Rectal smooth muscle tissue (tissue), 1 donor: ENCODE measurements around the gene CELA2A.
"Not testable (repeated sequence)": the region's sequence is repeated elsewhere in the genome, so short reads cannot be mapped to it uniquely, and the experiment has no call there.

Source experiments
- H3K27ac ChIP-seq: one replicate; pipeline ENCODE4 v1.7.0; 2013; ENCODE audit warnings: low read depth, low read length, inconsistent platforms
- H3K27me3 ChIP-seq: one replicate; pipeline ENCODE4 v1.7.0; 2013; ENCODE audit warnings: low read length; ENCODE audit not compliant: control insufficient read depth, insufficient read depth
- H3K36me3 ChIP-seq: one replicate; pipeline ENCODE4 v1.7.0; 2013; ENCODE audit warnings: low read length; ENCODE audit not compliant: control insufficient read depth, insufficient read depth
- H3K4me1 ChIP-seq: one replicate; pipeline ENCODE4 v1.7.0; 2013; ENCODE audit warnings: low read length; ENCODE audit not compliant: control insufficient read depth, insufficient read depth
- H3K4me3 ChIP-seq: one replicate; pipeline ENCODE4 v1.7.0; 2013; ENCODE audit warnings: low read length
- H3K9ac ChIP-seq: one replicate; pipeline ENCODE4 v1.7.0; 2013; ENCODE audit warnings: low read length

The CELA2A gene

GRCh38 chr1:15428252-15428651, 28.3 kb upstream of the CELA2A start:
- peaks cover 16% of the 10 kb centered on the region for H3K4me1 ChIP-seq
- H3K27me3 ChIP-seq, H3K36me3 ChIP-seq, H3K4me3 ChIP-seq, H3K27ac ChIP-seq, H3K9ac ChIP-seq: not testable (repeated sequence)

DNA sequence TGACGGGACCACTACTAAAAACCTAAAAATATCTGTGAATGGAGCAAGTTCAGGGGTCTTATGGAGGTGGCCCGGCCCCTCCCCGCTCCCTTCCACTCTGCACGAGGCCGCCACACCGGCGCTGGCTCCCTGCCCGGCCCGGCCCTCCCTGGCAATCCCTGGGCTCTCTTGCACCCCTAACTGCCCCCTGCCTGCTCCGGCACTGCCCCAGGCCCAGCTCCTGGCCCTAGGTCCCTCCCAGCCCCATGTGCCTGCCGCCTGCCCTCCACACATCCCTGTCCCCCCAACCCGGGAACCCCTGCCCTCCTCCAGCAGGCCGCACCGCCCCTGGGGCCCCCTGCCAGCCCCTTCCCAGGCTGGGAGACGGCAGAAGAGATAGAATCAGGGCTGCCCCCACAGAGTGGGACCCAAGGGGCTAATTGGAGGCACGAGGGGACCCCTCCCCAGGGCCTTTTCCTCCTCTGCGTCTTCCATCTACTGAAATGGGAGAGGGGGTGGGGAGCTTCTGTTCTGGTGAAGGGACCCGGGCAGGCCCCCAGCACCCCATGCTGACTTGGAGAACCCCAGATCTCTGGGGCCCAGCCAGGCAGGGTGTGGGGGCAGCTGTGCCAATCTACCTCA, 27.6 kb upstream of the CELA2A start:
- H3K27ac ChIP-seq, result no peak overlapping the region
- peaks cover 7% of the 10 kb centered on the region for H3K36me3 ChIP-seq
- H3K4me3 ChIP-seq, result no peak overlapping the region
- H3K9ac ChIP-seq, result no peak overlapping the region
- peaks cover 16% of the 10 kb centered on the region for H3K4me1 ChIP-seq
- H3K27me3 ChIP-seq, result no peaks in the 10 kb centered on the region

DNA sequence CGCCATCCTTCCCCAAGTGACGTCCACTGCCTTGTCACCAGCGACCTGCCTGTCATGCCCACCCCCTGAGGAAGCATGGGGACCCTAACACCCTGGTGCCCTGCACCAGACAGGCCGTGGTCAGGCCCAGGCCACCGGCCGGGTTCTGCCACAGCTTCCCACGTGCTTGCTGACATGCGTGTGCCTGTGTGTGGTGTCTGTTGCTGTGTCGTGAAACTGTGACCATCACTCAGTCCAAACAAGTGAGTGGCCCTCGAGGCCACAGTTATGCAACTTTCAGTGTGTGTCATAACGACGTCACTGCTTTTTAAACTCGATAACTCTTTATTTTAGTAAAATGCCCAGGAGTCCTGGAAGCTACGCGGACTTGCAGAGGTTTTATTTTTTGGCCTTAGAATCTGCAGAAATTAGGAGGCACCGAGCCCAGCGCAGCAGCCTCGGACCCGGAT, 26.8 kb upstream of the CELA2A start:
- no peak overlapping the region for H3K9ac ChIP-seq

GRCh38 chr1:15430787-15431570, 25.6 kb upstream of the CELA2A start:
- Histone ChIP-seq H3K27ac (no peak overlapping the region), H3K27me3 (no peaks in the 10 kb centered on the region), H3K4me1 (peaks cover 16% of the 10 kb centered on the region), H3K36me3 (peaks cover 7% of the 10 kb centered on the region), H3K9ac (no peak overlapping the region), H3K4me3 (no peak overlapping the region)

More for the DNA sequence above, 26.8 kb upstream of the CELA2A start:
- Histone ChIP-seq H3K4me1 (peaks cover 16% of the 10 kb centered on the region), H3K27ac (no peak overlapping the region), H3K27me3 (no peaks in the 10 kb centered on the region), H3K4me3 (no peak overlapping the region), H3K36me3 (peaks cover 7% of the 10 kb centered on the region)

DNA sequence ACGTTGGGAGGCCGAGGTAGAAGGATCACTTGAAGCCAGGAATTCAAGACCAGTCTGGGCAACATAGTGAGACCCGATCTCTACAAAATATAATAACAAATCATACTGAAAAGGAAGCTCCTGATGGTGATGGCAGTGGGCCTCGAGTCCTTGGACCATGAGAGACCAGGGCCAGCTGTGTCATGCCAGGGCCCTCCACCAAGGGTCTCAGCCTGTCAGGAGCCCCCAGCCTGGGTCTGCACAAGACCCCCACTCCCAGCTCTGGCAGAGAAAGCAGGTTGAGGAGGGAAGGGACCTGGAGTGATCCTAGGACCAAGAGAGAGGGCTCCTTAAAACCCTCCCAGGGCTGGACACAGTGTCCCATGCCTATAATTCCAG, 25.0 kb upstream of the CELA2A start:
- Histone ChIP-seq H3K9ac (no peak overlapping the region), H3K27ac (no peak overlapping the region), H3K27me3 (no peaks in the 10 kb centered on the region), H3K4me1 (peaks cover 12% of the 10 kb centered on the region), H3K4me3 (no peak overlapping the region), H3K36me3 (peaks cover 7% of the 10 kb centered on the region)

DNA sequence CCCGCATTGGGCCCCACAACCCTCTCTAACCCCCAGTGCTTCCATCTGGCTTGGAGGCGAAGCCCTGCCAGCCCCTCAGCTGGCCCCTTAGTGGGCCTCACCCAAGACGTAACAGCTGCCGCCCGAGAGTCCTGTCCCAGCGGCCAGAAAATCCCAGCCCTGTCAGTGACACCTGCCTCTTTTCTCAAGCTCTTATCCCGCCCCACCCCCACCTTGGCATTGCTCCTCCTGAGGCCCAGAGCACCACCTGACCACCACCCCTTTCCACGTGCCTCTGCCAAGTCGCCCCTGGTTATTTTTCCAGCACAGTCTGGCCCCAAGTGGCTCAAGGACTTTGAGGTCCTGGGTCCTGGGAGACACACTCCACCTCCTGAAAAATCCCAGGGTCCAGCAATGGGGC, 24.2 kb upstream of the CELA2A start:
- Histone ChIP-seq H3K36me3 (peaks cover 7% of the 10 kb centered on the region), H3K27ac (no peak overlapping the region), H3K4me1 (peaks cover 6% of the 10 kb centered on the region), H3K27me3 (no peaks in the 10 kb centered on the region), H3K4me3 (no peak overlapping the region), H3K9ac (no peak overlapping the region)

DNA sequence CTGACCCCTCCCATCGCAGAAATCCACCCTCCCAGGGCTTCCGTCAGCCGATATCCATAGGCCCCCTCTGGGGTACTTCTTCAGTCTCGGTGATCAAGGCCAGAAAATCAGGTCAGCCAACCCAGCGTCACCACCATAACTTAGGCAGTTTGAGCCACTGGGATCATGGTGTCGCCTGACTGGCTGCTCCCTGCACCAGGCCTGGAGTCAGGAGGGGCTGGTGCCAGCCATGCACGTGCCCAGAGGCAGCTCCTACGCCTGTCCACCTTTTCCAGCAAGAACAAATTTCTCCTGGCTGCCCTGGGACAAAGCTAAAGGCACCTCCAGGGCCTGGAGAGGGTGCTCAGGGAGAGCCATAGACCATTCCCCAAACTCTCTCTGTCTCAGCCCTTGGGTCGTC, 23.1 kb upstream of the CELA2A start:
- peaks cover 7% of the 10 kb centered on the region for H3K36me3 ChIP-seq
- H3K9ac ChIP-seq, result no peak overlapping the region
- H3K27ac ChIP-seq, result no peak overlapping the region
- no peaks in the 10 kb centered on the region for H3K4me1 ChIP-seq
- H3K4me3 ChIP-seq, result no peak overlapping the region
- no peaks in the 10 kb centered on the region for H3K27me3 ChIP-seq

- not testable (repeated sequence) for H3K27ac ChIP-seq, H3K4me1 ChIP-seq, H3K36me3 ChIP-seq, H3K27me3 ChIP-seq, H3K4me3 ChIP-seq, H3K9ac ChIP-seq
Measured at GRCh38 chr1:15434739-15435138, 21.8 kb upstream of the CELA2A start.

DNA sequence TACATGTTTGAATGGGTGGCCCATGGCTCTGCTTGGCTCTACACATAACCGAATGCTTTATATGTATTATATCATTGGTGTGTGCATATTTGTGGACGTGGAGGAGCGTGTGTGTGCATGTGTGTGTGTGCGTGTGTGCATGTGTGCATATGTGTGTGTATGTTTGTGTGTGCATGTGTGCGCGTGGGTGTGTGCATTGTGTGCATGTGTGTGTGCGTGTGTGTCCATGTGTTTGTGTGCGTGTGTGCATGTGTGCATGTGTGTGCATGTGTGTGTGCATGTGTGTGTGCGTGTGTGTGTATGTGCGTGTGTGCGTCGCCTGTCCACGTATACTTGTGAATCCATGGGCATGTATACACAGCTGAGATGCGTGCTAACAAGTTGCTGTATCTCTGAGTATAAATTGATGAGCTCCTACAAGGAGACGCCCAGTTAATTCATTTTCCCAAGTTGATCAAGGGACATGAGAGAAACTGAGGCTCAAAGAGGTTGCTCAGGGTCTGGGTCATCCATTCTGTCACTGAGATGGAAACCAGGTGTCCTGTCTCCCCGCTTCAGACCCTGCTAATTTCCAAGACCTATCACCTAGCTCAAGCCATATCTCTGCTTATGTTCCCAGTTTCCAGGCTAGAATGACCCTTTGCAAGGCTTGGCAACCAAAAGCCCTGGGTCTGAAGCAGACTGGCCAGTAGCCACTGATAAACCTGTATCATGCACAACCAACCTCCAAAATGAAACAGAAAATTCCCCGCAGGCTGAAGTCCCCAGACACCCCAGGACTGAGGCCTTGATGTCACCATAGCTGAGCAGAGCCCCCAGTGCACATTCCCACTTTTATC, 21.1 kb upstream of the CELA2A start:
- H3K9ac ChIP-seq, result no peak overlapping the region
- H3K4me3 ChIP-seq, result no peak overlapping the region
- no peak overlapping the region for H3K27ac ChIP-seq
- no peaks in the 10 kb centered on the region for H3K36me3 ChIP-seq
- no peaks in the 10 kb centered on the region for H3K27me3 ChIP-seq
- H3K4me1 ChIP-seq, result no peaks in the 10 kb centered on the region

DNA sequence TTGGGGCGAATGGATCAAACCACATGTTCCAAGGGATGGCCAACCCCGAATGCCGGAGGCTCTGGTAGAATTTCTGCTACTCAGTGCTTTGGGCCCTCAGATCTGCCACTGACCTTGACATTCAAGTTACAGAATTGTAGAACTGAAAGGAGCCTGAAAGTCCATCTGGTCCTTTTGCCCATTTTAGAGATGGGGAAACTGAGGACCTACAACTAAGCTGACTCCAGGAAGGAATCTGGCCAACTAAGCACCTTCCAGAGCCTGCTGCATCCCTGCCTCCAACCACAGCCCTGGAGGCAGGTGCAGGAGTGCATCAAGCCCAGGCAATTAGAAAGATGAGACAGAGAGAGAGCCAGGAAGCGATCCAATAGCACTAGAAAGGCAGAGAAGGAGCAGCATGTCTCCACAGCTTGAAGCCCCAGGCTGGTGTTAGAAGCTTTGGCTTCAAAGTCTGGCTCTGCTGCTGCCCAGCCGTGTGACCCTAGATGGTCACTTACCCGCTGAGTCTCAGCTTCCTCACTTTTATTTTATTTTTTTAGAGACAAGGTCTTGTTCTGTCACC, 19.6 kb upstream of the CELA2A start:
- Histone ChIP-seq H3K4me1 (no peaks in the 10 kb centered on the region), H3K27me3 (no peaks in the 10 kb centered on the region), H3K9ac (no peak overlapping the region), H3K27ac (no peak overlapping the region), H3K4me3 (no peak overlapping the region), H3K36me3 (no peaks in the 10 kb centered on the region)

GRCh38 chr1:15439325-15439724, 17.2 kb upstream of the CELA2A start:
- H3K9ac ChIP-seq, result no peak overlapping the region
- no peaks in the 10 kb centered on the region for H3K27me3 ChIP-seq
- H3K36me3 ChIP-seq, result no peaks in the 10 kb centered on the region
- no peaks in the 10 kb centered on the region for H3K4me1 ChIP-seq
- no peak overlapping the region for H3K27ac ChIP-seq
- H3K4me3 ChIP-seq, result no peak overlapping the region

DNA sequence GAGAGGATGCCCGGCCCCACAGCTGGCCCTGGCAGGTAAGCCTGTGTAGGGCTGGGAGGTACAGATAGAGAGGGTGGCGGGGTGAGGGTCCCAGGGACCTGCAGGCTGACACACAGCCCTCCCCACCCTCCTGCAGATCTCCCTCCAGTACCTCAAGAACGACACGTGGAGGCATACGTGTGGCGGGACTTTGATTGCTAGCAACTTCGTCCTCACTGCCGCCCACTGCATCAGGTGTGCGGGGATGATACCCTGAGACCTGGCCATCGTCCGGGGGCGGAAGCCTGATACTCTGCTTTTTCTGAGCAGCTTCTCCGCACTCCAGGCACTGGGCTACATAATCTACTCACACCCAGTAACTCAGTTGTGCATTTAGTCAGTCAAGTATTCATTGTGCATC, 16.2 kb upstream of the CELA2A start:
- Histone ChIP-seq H3K36me3 (no peaks in the 10 kb centered on the region), H3K9ac (no peak overlapping the region), H3K4me3 (no peak overlapping the region), H3K27me3 (no peaks in the 10 kb centered on the region), H3K4me1 (no peaks in the 10 kb centered on the region), H3K27ac (no peak overlapping the region)
